NB4 (cell line): ENCODE data around the gene FMC1.

Experiments
- DNase-seq: peaks from one replicate; pipeline ENCODE4 v3.0.0; 2010; ENCODE audit warnings: low read depth
- H3K4me3 ChIP-seq: one replicate; pipeline ENCODE4 v1.5.1; 2011; ENCODE audit warnings: mild to moderate bottlenecking, low read depth, low read length, moderate library complexity
- CTCF ChIP-seq: IDR thresholded peaks from one replicate; pipeline ENCODE4 v1.5.1; 2012; ENCODE audit warnings: low read depth, low read length
- MAX ChIP-seq: IDR thresholded peaks from 2 replicates; pipeline ENCODE4 v1.6.1; 2011; ENCODE audit warnings: low read depth, low read length
- MYC ChIP-seq: IDR thresholded peaks from 2 replicates; pipeline ENCODE4 v1.6.1; 2011; ENCODE audit warnings: low read depth, low read length
- POLR2A ChIP-seq: IDR thresholded peaks from 2 replicates; pipeline ENCODE4 v1.6.1; 2011; ENCODE audit warnings: mild to moderate bottlenecking; ENCODE audit not compliant: insufficient read length; ENCODE audit errors: extremely low read depth

The FMC1 gene

GRCh38 chr7:139365336-139365735 is 24.2 kb downstream of the FMC1 start:
- TF ChIP-seq POLR2A (no peak), CTCF (no peak), MAX (no peak), MYC (no peak)
- no peak for DNase-seq
- H3K4me3 ChIP-seq, result peak overlapping the region; percentile 4

GRCh38 chr7:139366400-139366799 is 25.3 kb downstream of the FMC1 start:
- TF ChIP-seq POLR2A (no peak), MYC (no peak), MAX (no peak), CTCF (no peak)
- DNase-seq, result peak; percentile 26
- no peak overlapping the region for H3K4me3 ChIP-seq

- DNase-seq, result no peak
- TF ChIP-seq POLR2A (no peak), MAX (no peak), CTCF (no peak), MYC (no peak)
- H3K4me3 ChIP-seq, result no peak overlapping the region
Measured at GRCh38 chr7:139367438-139368155, 26.5 kb downstream of the FMC1 start.

- no peak for DNase-seq
- no peak for TF ChIP-seq MYC
- TF ChIP-seq MAX, result no peak
- no peak for TF ChIP-seq POLR2A
- TF ChIP-seq CTCF, result no peak
- H3K4me3 ChIP-seq, result no peak overlapping the region
Measured at GRCh38 chr7:139370301-139370942, 29.3 kb downstream of the FMC1 start.

GRCh38 chr7:139370943-139371313 is 29.8 kb downstream of the FMC1 start:
- H3K4me3 ChIP-seq, result no peak overlapping the region
- TF ChIP-seq CTCF, result no peak
- no peak for TF ChIP-seq POLR2A
- TF ChIP-seq MAX, result no peak
- no peak for TF ChIP-seq MYC
- DNase-seq, result no peak
